WERI-Rb-1 (cell line): ENCODE measurements around the gene PCDHGC5.

Experiments
- DNase-seq: peaks from one replicate; pipeline ENCODE4 v3.0.0-alpha.2; 2020
- H3K27ac ChIP-seq: fragments of 250-450 bp; sonication (Bioruptor Pico); 2 replicates; pipeline ENCODE4 v1.5.1; 2020; ENCODE audit warnings: mild to moderate bottlenecking, moderate library complexity
- H3K27me3 ChIP-seq: fragments of 250-450 bp; sonication (Bioruptor Pico); 2 replicates; pipeline ENCODE4 v1.5.1; 2021; ENCODE audit warnings: mild to moderate bottlenecking, low read depth, moderate library complexity; ENCODE audit not compliant: insufficient read depth, severe bottlenecking
- H3K36me3 ChIP-seq: fragments of 250-450 bp; sonication (Bioruptor Pico); 2 replicates; pipeline ENCODE4 v1.5.1; 2020; ENCODE audit warnings: mild to moderate bottlenecking, moderate library complexity
- H3K4me3 ChIP-seq: 2 replicates; pipeline ENCODE4 v1.5.1; 2011; ENCODE audit warnings: low read depth, mild to moderate bottlenecking, control low read depth, low read length
- H3K9me3 ChIP-seq: fragments of 250-450 bp; sonication (Bioruptor Pico); 2 replicates; pipeline ENCODE4 v1.5.1; 2021; ENCODE audit warnings: mild to moderate bottlenecking, moderate library complexity; ENCODE audit not compliant: severe bottlenecking
- CTCF ChIP-seq: IDR thresholded peaks from 2 replicates; pipeline ENCODE4 v1.5.1; 2011; ENCODE audit warnings: low read depth, mild to moderate bottlenecking, control low read depth, inconsistent platforms, low read length

Gene PCDHGC5

GRCh38 chr5:141511771-141512325, 23.0 kb downstream of the PCDHGC5 start:
- Histone ChIP-seq H3K27me3 (no peaks in the 10 kb centered on the region), H3K27ac (no peak overlapping the region), H3K4me3 (no peak overlapping the region), H3K9me3 (no peaks in the 10 kb centered on the region), H3K36me3 (peaks cover 14% of the 10 kb centered on the region)
- TF ChIP-seq CTCF, result no peak
- DNase-seq, result no peak

GRCh38 chr5:141512390-141512910, 23.6 kb downstream of the PCDHGC5 start:
- H3K27ac ChIP-seq, result no peak overlapping the region
- peak; percentile 81 for DNase-seq
- no peak overlapping the region for H3K4me3 ChIP-seq

DNA sequence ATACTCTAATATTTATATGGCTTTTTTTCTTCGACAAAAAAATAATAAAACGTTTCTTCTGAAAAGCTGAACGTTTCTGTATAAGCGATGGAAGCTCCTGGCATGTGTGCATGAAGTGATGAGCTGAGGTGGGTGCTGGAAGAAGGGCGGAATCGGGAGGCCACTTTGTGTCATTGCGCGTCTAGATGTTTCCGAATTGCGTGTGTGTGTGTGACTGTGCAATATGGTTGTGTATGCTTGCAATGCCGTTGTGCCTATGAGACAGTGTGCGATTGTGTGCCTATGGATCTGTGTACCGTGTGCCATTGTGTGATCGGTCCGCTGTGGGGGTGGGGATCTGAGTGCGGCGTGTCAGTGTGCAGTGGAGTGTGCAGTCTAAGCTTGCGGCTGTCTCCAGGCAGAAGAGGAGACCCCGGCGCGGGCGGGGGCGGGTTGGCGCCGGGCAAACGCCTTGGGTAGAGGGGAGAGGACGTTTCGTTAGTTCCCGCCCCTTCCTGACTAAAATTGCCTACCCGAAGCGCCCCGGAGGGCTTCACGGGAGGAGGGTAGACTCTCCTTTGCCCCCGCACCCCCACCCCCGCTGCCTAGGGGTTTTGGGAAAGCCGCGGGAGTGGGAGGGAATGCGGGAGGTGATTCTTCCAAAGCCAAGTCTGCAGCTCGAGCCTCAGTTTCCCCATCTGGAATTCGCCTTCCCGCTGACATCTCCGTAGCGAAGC, 24.2 kb downstream of the PCDHGC5 start:
- no peak for DNase-seq
- Histone ChIP-seq H3K9me3 (no peaks in the 10 kb centered on the region), H3K4me3 (no peak overlapping the region), H3K27ac (no peak overlapping the region), H3K27me3 (no peaks in the 10 kb centered on the region), H3K36me3 (peaks cover 20% of the 10 kb centered on the region)
- no peak for TF ChIP-seq CTCF

More at GRCh38 chr5:141512390-141512910, 23.6 kb downstream of the PCDHGC5 start:
- TF ChIP-seq CTCF, result peak; percentile 88
- Histone ChIP-seq H3K27me3 (no peaks in the 10 kb centered on the region), H3K36me3 (peaks cover 20% of the 10 kb centered on the region), H3K9me3 (no peaks in the 10 kb centered on the region)

GRCh38 chr5:141513627-141514329, 24.9 kb downstream of the PCDHGC5 start:
- Histone ChIP-seq H3K27ac (no peak overlapping the region), H3K9me3 (no peaks in the 10 kb centered on the region), H3K4me3 (no peak overlapping the region), H3K27me3 (no peaks in the 10 kb centered on the region), H3K36me3 (peaks cover 23% of the 10 kb centered on the region)
- no peak for DNase-seq
- TF ChIP-seq CTCF, result no peak

- Histone ChIP-seq H3K4me3 (no peak overlapping the region), H3K9me3 (no peaks in the 10 kb centered on the region), H3K36me3 (peaks cover 30% of the 10 kb centered on the region), H3K27ac (no peak overlapping the region), H3K27me3 (no peaks in the 10 kb centered on the region)
- no peak for DNase-seq
- no peak for TF ChIP-seq CTCF
Measured at GRCh38 chr5:141514330-141515133, 25.7 kb downstream of the PCDHGC5 start.
